Upper lobe of right lung (tissue), 1 donor: Measurements from ENCODE around the gene LEP. TPM values are rescaled to one million over a fixed set of nuclear protein-coding genes. Genes with fewer than 3 reads are reported as not detected.

ENCODE experiments used
- microRNA-seq: library from miRNA; unstranded; fragments of <30 nt; microRNA quantifications from one replicate; pipeline ENCODE4 v1.2.0, GENCODE V29; 2020; ENCODE audit warnings: borderline microRNAs expressed
- total RNA-seq: library from RNA; stranded (reverse); fragmentation: NEBNext Ultra II Directional; extraction: Animal tissue kit (Norgen Biotek cat#: 25700); gene quantifications from one replicate; pipeline ENCODE4 v1.2.1, GENCODE V29; 2021
- donor health status: DM: no; HTN: yes; CAD: no; lungs with severe emphysema.

LEP gene
- total RNA-seq, 1 donor from 2014 or later: not detected

Small RNAs within 50 kb of the gene (microRNA-seq; reads per million reads assigned to microRNA genes)
- gene MIR129-1: not detected

Other genes with a start within 250 kb of the LEP start
- 6.4 TPM for gene LRRC4, start 209.8 kb upstream of the LEP start, total RNA-seq
- 28.3 TPM for gene RBM28, start 102.6 kb downstream of the LEP start, total RNA-seq
- gene PRRT4, start 120.4 kb downstream of the LEP start, total RNA-seq: 0.26 TPM
- gene IMPDH1, start 168.7 kb downstream of the LEP start, total RNA-seq: 59.8 TPM
- gene HILPDA, start 214.6 kb downstream of the LEP start, total RNA-seq: 8.9 TPM
- gene METTL2B, start 235.5 kb downstream of the LEP start, total RNA-seq: 22.1 TPM